Caki2 (cell line): Measurements from ENCODE around the gene IDI2. TPM values are rescaled to one million over a fixed set of nuclear protein-coding genes. Genes with fewer than 3 reads are reported as not detected.
"Not testable (repeated sequence)": the region's sequence is repeated elsewhere in the genome, so short reads cannot be mapped to it uniquely, and the experiment has no call there.

ENCODE experiments used
- DNase-seq: peaks from one replicate; pipeline ENCODE4 v3.0.0-alpha.2; 2015; ENCODE audit warnings: low read depth
- in situ Hi-C: cut with HindIII; loops from 2 replicates; pipeline ENCODE4 v1.10.0; 2016; ENCODE audit warnings: low sequenced_read_pairs, low pct_unique_long_range_greater_than_20kb, mixed read lengths
- total RNA-seq: library from RNA; depleted of rRNA; stranded (reverse); fragments of >200 nt; shearing (Covaris generic); gene quantifications from 2 replicates; pipeline ENCODE4 v1.2.3, GENCODE V29; 2014; ENCODE audit warnings: low replicate concordance

The IDI2 gene
- total RNA-seq, 1 experiment from 2014 or later = not detected

GRCh38 chr10:1020460-1020859 is 5.2 kb downstream of the IDI2 start:
- no peak for DNase-seq
- in situ Hi-C loops = no loop called here

- DNase-seq = no peak
- in situ Hi-C loops = no loop called here
Observed at GRCh38 chr10:1019362-1019761, 6.3 kb downstream of the IDI2 start.

- in situ Hi-C loops = no loop called here
- DNase-seq = no peak
Observed at GRCh38 chr10:1015688-1016087, 10.0 kb downstream of the IDI2 start.

GRCh38 chr10:1011696-1012095 is 14.0 kb downstream of the IDI2 start:
- no peak for DNase-seq
- in situ Hi-C loops = no loop called here

- DNase-seq = no peak
- in situ Hi-C loops = no loop called here
Observed at GRCh38 chr10:1010703-1011102, 15.0 kb downstream of the IDI2 start.

GRCh38 chr10:1009947-1010346 is 15.7 kb downstream of the IDI2 start:
- DNase-seq, in situ Hi-C loops: not testable (repeated sequence)

- in situ Hi-C loops = no loop called here
- DNase-seq = no peak
Observed at GRCh38 chr10:1009071-1009494, 16.6 kb downstream of the IDI2 start.

- no peak for DNase-seq
- in situ Hi-C loops = no loop called here
Observed at GRCh38 chr10:1007583-1007982, 18.1 kb downstream of the IDI2 start.

- in situ Hi-C loops = no loop called here
- DNase-seq = no peak
Observed at GRCh38 chr10:1006573-1006972, 19.1 kb downstream of the IDI2 start.

- in situ Hi-C loops = no loop called here
Observed at GRCh38 chr10:1003884-1004670, 21.6 kb downstream of the IDI2 start.

GRCh38 chr10:1002425-1003006 is 23.1 kb downstream of the IDI2 start:
- in situ Hi-C loops = no loop called here
- DNase-seq = no peak

More at GRCh38 chr10:1003884-1004670, 21.6 kb downstream of the IDI2 start:
- no peak for DNase-seq

- in situ Hi-C loops = no loop called here
- no peak for DNase-seq
Observed at GRCh38 chr10:997266-998022, 28.2 kb downstream of the IDI2 start.

GRCh38 chr10:996031-996430 is 29.6 kb downstream of the IDI2 start:
- in situ Hi-C loops = no loop called here
- no peak for DNase-seq

- DNase-seq = no peak
- in situ Hi-C loops = no loop called here
Observed at GRCh38 chr10:995559-995926, 30.1 kb downstream of the IDI2 start.

- in situ Hi-C loops = no loop called here
- DNase-seq = no peak
Observed at GRCh38 chr10:994836-995558, 30.7 kb downstream of the IDI2 start.

- no peak for DNase-seq
- in situ Hi-C loops = no loop called here
Observed at GRCh38 chr10:992871-993270, 32.8 kb downstream of the IDI2 start.

GRCh38 chr10:992467-992866 is 33.2 kb downstream of the IDI2 start:
- in situ Hi-C loops = no loop called here
- DNase-seq = no peak

- no peak for DNase-seq
- in situ Hi-C loops = no loop called here
Observed at GRCh38 chr10:990808-991207, 34.9 kb downstream of the IDI2 start.
